HG03439 (cell line): ENCODE measurements around the gene CREBBP.

Experiments used
- ATAC-seq: cut with Tn5 transposase; IDR thresholded peaks from one replicate; pipeline ENCODE4 v1.9.1; 2021; ENCODE audit warnings: mild to moderate bottlenecking, moderate library complexity; ENCODE audit not compliant: unreplicated experiment

CREBBP gene

DNA sequence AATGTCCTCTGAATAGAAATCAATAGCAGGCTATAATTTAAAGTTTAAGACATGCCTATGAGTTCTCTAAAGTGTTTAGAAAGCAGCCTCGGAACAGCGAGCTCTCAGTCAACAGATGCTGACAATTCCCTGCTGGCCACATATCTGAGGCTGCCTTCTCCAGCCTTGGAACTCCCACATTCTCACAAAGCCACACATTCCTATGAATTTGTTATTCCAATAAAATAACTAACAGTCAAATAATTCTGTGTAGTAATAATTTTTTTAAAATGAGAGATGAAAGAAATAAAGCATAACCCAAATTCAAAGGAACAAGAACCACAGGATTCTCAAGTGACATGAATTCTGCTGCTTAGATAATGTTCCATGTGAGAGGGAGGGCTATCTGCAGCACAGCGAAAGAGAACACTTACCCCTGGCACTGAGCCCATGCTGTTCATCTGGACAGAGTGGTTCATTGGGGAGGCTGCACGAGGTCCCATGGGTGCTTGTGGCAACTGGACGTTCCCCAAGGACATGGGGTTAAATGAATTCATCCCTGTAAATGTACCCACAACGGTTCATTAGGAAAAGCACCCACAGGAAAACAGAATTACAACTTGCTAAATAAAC, 106.3 kb downstream of the CREBBP start:
- ATAC-seq: no peak

DNA sequence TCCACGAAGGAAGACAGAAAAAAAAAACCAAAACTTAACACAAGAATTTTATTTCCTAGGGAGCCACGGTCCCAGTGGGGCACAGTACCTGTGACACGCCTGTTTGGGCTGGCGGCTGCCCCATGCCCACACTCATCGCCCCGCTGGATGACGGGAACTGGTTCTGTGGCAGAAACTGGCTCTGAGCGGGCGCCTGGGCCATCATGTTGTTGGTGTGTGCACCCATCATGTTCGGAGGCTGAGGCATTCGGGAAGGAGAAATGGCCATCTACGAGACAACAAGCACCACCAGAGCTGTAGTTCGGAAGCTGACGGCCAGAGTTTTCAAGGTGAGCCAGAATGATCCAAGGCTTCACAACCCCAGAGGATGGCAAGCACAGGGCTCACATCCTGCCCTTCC, 106.8 kb downstream of the CREBBP start:
- no peak for ATAC-seq

DNA sequence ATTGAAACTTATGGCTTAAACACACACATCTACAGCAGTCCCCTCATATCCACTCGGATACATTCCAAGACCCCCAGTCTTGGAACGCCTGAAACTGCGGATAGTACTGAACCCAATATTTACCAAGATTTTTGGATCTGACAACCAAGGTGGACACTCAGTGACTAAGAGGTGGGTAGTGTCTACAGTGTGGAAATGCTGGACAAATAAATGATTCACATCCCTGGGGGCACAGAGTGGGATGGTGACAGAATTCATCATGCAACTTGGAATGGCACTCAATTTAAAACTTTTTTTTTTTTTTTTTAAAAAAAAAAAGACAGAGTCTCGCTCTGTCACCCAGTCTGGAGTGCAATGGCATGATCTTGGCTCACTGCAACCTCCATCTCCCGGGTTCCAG, 109.0 kb downstream of the CREBBP start:
- ATAC-seq: no peak

DNA sequence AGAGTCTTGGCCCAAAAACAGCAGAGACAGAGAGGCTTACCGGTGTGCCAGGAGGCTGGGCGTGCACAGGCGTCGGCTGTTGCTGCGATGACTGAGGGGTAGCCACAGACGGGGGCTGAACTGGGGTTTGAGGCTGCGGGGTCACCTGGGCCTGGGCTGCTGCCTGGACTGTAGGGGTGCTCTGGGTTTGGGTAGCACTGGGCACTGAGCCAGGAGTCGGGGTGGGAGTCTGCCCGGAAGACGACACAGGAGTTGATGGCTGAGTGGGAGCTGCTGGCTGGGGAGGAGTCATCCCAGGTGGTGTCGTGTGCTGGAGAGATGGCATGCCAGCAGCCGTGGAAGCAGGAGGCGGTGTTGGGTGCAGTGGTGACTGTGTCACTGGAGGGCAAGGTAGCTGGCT, 110.0 kb downstream of the CREBBP start:
- no peak for ATAC-seq

DNA sequence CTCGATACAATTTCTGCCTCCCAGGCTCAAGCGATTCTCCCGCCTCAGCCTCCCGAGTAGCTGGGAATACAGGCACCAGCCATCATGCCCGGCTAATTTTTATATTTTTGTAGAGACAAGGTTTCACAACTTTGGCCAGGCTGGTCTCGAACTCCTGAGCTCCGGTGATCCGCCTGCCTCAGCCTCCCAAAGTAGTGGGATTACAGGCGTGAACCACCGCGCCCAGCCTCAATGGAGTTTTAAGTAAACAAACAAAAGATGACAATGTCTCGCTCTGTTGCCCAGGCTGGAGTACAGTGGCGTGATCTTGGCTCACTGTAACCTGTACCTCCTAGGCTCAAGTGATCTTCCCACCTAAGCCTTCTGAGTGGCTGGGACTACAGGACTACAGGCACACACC, 110.6 kb downstream of the CREBBP start:
- ATAC-seq: no peak

DNA sequence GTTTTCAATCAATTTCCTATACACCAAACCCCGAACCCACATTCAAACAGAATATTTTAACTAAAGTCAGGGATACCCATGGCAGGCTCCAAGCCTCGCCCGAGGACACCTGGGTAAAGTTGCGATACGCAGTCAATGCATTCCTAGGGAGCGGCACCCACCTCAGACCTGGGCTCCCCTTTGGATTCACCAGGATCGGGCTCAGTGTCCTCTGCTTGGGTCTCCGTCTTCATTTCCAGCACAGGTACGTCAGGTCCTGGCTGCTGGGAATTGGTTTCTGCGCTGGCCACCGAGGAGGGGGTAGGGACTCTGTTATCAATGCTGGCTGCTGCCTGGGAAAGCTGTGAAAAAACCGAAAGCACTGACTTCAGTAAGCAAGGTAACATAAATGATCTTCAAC, 111.5 kb downstream of the CREBBP start:
- ATAC-seq: no peak

DNA sequence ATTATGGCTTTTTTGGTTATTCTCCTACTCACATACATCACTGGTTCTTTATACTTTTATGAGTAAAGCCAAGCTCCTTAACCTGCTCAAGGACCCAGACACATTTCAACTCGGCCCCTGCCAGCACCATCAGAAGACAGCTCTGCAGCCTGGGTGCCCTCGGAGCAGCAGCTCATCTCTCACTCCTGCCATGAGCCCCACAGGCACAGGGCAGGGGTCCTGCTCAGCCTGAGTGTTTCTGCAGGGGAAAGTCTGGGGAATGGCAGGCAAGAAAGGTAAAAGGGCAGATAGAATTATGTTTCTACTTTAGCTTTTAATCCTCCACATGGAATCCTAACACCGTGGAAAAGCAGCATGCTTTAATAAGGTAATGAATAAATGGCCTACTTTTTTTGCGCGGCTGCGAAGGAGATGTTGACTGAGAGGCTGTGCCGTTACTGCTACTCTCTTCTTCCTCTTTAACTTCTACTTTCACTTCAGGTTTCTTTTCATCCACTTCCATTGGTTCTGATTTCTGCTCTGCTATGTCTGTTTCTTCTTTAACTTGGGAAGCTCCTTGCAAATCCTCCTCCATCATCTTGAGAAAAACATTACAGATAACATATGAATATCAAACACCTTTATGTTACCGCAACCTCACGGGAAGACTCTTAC, 113.1 kb downstream of the CREBBP start:
- no peak for ATAC-seq

DNA sequence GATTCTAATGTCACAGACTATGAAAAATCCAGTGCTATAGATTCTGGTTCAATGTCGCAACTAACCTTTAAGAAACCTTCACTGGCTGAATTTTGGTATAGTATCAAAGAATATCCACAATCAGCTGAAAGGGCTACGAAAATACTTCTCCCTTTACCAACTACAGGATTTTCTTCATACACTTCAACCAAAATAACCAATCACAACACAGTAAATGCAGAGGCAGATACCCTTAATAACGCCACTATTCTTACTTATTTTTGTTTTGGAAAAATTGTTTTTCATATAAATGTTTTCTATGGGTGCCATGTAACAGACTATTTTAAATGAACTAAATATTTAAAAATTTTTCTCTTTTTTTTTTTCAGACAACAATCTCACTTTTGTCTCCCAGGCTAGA, 114.3 kb downstream of the CREBBP start:
- no peak for ATAC-seq

DNA sequence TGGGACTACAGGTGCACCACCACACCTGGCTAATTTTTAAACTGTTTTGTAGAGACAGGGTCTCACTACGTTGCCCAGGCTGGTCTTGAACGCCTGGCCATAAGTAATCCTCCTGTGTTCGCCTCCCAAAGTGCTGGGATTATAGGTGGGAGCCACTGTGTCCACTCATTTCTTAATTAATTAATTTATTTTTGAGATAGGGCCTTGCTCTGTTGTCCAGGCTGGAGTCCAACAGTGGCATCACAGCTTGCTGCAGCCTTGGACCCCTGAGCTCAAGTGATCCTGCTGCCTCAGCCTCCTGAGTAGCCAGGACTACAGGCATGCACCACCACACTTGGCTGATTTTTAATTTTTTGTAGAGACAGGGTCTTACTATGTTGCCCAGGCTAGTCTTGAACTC, 116.1 kb downstream of the CREBBP start:
- ATAC-seq: no peak

DNA sequence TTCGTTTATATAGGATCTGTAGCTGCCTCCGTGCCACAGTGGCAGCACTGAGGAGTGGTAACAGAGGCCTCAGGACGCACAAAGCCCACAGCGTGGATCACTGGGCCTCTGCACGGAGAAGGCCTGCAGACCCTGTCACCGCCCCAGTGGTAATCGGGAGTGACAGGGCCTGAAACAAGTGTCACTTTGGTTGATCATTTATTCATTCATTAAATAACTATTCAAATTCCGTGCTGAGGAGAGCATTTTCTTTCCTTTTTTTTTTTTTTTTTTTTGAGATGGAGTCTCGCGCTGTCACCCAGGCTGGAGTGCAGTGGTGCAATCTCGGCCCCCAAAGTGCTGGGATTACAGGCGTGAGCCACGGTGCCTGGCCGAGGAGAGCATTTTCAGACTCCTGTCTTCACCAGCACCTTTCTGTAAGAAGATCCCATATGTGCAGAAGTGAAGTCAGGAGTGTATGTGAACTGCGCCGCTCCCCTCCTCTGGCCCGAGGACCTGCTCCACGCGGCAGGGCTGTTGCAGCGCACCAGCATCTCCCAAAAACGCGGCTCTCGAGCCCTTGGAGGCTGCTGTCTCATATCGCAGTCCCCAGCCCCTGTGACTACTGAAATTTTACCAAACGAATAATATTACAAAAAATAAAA, 118.3 kb downstream of the CREBBP start:
- no peak for ATAC-seq

DNA sequence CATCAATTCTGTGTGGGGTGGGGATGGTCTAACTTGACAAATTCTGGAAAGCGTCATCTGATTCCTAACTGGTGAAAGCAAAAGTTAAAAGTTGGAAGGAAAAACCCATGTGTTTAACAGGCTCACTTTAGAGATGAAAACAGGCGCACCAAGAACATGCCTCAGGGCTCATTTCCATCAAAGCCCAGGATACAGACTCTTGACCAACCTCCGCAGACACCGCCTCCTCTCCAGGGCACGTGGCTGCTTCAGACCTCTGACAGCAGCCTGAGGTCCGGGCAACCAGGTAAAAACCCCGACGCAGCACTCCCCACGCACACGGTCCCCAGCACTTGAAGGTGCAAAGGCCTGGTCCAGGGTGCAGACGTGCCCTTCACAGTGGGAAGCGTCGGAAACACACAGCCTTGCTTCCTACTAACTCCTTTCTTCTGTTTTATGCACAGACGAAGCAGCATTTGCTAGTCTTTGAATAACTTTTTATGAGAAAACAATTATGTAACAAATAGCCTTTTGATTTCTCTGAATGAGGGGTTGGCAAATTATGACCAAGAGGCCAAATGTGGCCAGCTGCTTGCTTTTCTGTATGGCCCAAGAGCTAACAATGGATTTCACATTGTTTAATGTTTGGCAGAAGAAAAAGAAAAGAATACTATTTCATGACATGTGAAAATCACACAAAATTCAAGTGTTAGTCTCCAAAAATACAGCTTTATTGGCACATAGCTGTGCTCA, 119.0 kb downstream of the CREBBP start:
- no peak for ATAC-seq

DNA sequence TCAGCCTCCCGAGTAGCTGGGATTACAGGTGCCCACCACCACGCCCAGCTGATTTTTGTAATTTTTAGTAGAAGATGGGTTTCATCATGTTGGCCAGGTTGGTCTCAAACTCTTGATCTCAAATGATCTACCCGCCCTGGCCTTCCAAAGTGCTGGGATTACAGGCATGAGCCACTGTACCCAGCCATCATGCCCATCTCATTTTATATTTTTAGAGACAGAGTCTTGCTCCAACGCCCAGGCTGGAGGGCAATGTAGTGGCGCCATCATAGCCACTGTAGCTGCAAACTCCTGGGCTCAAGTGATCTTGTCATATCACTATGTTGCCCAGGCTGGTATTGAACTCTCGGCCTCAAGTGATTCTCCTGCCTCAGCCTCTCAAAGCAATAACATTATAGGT, 120.0 kb downstream of the CREBBP start:
- no peak for ATAC-seq

DNA sequence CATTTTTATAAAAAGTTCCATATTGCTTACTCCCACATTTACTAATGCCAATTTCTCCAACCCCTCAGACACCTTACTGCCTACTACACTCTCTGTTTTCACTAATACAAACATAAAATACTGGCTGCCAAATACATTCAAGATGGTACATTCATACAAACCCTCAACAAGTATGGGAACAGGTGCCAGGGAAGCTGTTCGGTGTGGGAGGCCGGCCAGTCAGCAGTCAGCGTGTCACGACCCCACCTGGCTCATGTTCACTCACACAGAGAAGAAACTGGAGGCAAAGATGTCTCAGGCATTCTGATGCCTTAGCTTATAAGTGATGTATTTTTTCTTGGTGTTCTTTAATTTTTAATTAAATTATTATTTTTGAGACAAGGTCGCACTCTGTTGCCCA, 120.8 kb downstream of the CREBBP start:
- ATAC-seq: no peak

DNA sequence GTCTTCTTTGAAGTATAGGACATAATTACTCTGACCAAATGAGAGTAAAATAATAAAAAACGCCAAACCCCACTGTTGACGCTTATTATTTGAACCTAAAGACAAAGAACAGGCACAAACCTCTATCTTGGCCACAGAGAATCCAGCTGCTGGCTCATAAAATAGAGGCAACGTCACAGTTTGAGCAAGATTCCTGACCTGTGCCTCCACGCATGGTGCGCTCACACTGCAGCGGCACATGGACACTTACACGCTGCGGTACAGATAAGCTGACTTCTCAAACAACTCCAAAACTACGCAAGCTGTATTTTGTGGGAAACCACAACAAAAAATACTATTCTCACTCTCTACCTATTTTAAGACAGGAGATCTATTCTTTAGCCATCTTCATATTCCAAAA, 124.4 kb downstream of the CREBBP start:
- no peak for ATAC-seq

DNA sequence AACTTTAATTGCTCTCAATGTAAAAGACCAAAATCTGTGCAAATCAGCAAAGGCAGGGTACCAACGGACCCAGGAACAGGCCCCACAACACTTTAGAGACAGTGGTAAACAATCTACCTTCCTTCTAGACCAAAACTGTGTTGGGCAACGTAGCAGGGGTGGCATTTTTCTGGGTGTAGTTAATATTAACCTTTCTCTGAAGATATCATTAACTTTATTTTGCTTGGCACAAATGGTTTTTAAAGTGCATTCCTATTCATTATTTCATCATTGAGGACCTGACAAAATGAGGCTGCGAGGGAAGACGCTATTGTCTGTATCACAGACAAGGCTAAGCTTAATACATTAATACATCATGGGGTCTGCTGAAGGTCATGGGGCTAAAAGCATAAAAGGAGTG, 125.3 kb downstream of the CREBBP start:
- no peak for ATAC-seq

DNA sequence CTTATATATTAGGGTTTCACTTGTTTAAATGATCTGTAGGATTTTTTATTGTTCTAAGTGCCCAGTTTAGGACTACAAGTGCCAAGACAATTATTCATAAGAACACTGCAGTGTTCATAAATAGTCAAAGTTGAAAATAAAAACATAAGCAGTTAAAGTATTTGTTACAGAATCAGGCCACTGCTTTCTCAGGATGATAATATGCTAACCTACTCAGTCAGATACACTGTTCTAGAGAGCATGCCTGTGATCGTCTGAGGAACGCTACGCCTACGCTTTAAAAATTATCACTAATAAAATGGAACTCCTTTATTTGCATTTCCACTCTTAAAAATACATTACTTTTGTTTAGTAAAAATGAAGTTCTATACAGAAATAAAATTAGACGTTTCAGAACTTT, 125.7 kb downstream of the CREBBP start:
- ATAC-seq: no peak

DNA sequence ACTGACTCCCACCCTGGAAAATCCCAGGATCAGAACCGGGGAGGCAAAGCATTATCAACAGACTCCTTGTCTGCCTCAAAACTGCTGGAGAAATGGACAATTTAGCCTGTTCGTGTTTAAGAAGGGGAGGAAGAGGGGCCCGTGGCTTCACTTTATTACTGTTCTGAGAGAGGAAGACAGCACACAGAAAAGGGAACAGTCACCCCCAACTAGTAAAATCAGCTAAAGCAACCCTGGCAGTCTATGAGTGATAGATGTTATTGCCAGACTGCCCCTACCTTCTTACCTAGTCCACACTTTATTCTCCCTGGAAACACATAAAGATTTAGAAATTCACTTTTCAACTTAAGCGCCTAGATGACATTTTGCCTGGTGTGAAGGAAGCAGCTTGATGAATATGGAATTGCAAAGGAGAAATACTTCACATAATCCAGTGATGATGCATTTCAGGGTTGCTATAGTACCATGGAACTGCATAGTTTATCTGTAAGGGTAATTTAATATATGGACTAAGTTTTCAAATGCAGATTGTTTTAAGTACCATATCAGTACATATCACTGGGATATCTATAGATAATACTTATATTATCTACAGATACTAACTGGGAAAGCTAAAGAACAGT, 126.3 kb downstream of the CREBBP start:
- no peak for ATAC-seq

DNA sequence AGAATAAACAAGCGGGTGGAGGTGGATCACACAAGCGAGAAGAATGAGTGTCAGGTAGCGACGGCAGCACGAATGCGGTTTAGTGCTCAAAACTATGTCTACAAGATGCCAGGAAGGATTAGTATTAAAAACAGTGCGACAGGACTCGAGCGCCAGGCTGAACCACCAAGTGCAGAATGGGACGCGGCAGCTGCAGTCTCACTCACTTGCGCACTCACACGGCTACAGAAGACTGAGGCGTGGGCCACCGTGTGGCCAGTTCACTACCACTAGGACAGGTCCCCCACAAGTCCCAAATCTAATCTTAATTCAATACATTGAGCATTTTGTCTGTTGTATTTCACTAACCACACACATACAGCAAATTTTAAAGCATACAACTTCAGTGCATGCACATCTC, 127.5 kb downstream of the CREBBP start:
- ATAC-seq: no peak

DNA sequence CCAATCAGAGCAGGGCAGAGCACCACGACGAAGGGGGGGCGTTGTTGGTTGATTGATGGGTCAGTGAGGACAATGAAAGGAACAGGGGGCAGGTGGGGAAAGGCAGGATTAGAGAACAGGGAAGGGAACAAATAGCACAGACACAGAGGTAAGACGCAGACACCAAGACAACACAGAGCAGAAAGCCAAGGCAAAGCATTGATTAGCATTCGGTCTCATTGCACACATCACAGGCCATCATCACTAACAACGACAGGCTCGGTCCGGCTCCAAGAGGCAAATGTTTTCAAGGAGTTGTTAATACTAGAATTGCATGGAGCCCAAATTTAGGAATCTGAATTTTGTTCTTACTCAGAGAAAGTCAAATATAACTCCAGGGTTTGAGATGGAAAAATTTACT, 128.6 kb downstream of the CREBBP start:
- no peak for ATAC-seq

DNA sequence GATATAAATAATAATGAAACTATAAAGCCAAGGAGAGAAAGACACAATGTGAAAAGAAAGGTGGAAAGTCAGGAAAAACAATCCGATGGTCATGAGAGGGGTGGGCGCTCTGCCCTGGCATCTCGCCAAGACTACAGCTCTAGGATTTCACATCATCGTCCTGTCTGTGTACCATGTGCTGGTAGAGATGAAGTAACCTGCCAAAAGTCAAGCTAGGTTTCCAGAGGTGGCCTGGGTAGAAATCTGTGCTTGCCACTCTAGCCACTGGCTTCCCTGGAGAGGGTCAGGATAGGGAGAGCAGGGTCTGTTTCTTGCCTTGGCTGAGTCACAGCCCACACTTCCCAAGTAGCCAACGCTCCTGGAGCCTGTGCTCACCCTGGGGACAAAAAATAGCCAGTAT, 132.2 kb downstream of the CREBBP start:
- ATAC-seq: no peak

DNA sequence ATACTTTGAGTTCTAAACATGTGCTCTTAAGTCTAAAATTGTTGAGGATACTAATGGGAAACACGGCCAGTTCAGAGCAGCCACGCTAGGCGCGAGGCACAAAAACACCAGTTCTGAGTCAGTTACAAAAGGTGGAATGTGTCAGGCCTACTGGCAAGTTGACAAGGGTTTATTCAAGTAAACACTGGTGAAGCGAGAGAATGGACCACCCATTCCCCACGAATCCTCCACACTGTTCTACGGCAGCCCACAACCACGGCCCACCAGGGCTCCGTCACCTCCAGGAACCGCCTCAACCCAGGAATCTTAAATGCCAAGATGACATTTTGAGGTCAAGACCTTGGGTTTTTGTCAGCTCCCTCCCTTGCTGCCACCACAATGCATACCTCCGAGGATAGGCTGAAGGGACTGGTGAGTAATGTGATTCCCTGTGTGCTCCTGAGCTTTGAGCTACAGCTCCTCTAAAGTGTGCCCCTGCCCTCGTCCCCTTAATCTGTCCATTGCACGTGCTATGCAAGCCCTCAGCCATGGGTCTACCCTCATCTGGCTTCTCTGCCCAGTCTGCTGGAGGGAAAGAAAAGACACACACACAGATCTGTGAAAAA, 134.7 kb downstream of the CREBBP start:
- ATAC-seq: no peak
